Measurements from ENCODE around the gene LSM2. TPM values are rescaled to one million over a fixed set of nuclear protein-coding genes. Genes with fewer than 3 reads are reported as not detected.

LSM2 gene
- total RNA-seq, 2 donors from 2014 or later = 21.0 to 22.4 TPM

DNA sequence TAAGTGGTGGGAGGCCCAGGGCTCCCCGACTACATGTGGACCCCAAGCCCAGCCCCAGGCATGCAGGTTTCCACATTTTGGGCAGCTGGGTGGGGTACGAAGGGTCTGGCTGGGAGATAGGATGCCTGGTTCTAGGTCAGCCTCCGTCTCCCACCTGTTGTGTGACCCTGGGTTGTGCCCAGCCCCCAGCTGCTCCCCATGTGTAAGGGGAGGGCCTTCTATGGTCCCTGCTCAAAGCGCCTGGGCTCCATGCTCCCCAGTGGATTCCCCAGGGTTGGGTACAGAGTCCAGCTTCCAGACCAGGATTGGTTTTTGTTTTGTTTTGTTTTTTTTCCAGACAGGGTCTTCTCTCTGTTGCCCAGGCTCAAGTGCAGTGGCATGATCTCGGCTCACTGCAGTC, 28.6 kb downstream of the LSM2 start:
- 88 to 90% methylated on average over 4 to 5 of the region's 5 CpGs for WGBS, 2 donors
- peaks cover 4 to 33% of the 10 kb centered on the region in 2 donors for H3K36me3 ChIP-seq (replicated peaks in 1 of 2; ENCODE audit: insufficient read depth in 1 of 2, low read depth in 2 of 2)

DNA sequence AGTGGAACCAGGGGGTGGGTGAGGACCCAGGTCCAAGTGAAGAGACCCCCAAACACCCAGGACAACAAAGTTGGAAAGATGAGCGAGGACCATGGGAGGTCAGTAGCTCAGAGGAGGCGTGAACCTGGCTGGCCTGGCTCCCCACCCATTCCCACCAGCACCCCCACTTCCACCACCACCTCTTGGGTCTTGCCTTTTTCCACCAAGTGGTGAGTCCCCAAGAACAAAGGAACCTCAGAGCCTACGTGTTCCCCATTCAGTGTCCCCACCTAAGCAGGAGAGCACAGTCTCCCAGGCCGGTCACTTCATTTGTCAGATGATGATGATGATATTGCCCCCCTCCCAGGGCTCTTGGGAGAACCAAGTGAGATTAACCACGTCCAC, 29.1 kb downstream of the LSM2 start:
- peaks cover 4 to 30% of the 10 kb centered on the region in 2 donors for H3K36me3 ChIP-seq (replicated peaks in 1 of 2; ENCODE audit: insufficient read depth in 1 of 2, low read depth in 2 of 2)
- no peaks in the 10 kb centered on the region for H3K9me3 ChIP-seq
- no peak for ATAC-seq
- no peaks in the 10 kb centered on the region for H3K27me3 ChIP-seq
- no peak for DNase-seq
- peak overlapping the region; percentile 58 to 83 (median 76) for H3K27ac ChIP-seq
- TF ChIP-seq POLR2A (IDR thresholded peaks at IDR 0.05) = no peak
- TF ChIP-seq, protein P1, sequence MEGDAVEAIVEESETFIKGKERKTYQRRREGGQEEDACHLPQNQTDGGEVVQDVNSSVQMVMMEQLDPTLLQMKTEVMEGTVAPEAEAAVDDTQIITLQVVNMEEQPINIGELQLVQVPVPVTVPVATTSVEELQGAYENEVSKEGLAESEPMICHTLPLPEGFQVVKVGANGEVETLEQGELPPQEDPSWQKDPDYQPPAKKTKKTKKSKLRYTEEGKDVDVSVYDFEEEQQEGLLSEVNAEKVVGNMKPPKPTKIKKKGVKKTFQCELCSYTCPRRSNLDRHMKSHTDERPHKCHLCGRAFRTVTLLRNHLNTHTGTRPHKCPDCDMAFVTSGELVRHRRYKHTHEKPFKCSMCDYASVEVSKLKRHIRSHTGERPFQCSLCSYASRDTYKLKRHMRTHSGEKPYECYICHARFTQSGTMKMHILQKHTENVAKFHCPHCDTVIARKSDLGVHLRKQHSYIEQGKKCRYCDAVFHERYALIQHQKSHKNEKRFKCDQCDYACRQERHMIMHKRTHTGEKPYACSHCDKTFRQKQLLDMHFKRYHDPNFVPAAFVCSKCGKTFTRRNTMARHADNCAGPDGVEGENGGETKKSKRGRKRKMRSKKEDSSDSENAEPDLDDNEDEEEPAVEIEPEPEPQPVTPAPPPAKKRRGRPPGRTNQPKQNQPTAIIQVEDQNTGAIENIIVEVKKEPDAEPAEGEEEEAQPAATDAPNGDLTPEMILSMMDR (IDR thresholded peaks at IDR 0.05) = no peak
- 87 to 92% methylated on average over 5 of the region's 5 CpGs for WGBS, 2 donors
- peaks cover 23% of the 10 kb centered on the region for H3K4me1 ChIP-seq
- intact Hi-C loops (cut with DNase I) = no loop called here
- H3K4me3 ChIP-seq = no peak overlapping the region

More for the DNA sequence above, 28.6 kb downstream of the LSM2 start:
- H3K27me3 ChIP-seq = no peaks in the 10 kb centered on the region
- TF ChIP-seq, protein P1 (IDR thresholded peaks at IDR 0.05) = no peak
- no peak for TF ChIP-seq POLR2A (IDR thresholded peaks at IDR 0.05)
- no peak for DNase-seq
- intact Hi-C loops (cut with DNase I) = no loop called here
- no peak overlapping the region for H3K4me3 ChIP-seq
- no peak for ATAC-seq
- peaks cover 23% of the 10 kb centered on the region for H3K4me1 ChIP-seq
- no peaks in the 10 kb centered on the region for H3K9me3 ChIP-seq
- H3K27ac ChIP-seq = peak overlapping the region in 3 of 4 donors; percentile 58 to 83 (median 74)

DNA sequence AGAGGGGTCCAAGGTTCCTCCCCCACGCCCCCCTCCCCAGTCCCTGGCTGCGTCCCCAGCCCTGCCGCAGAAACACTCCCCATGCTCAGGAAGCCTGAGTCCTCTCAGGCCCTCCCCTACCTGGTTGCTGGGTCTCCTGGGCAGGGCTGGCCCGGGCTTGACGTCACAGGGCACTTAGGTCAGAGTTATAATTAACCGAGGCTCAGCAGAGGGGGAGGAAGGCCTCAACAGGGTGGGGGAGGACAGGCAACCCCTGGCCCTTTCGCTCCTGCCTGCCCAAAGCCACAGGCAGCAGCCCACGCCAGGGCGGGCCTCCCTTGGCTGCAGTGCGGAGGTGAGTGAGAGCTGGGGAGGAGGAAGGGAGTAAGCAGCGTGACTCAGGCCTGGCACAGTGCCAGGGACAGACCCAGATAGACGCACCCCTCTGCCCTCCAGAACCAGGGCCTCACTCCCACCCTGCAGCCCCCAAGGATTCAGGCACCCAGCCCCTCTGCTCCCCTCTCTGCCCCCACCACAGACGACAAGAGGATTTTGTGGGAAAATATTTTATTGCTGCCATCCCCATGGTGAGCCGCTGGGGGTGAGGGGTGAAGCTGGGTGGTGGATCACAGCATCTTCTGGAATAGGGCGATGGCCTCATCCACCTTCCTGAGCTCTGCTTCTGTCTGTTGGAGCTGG, 29.6 kb downstream of the LSM2 start, which contains the start of gene VWA7:
TSS of gene VWA7 (minus strand) at position 340 of the 678 bp plus-strand sequence. CDS start 549 bp downstream, outside the sequence.
- peak; percentile 35 to 62 (median 56) for TF ChIP-seq POLR2A (IDR thresholded peaks at IDR 0.05)
- TF ChIP-seq, protein P1 (IDR thresholded peaks at IDR 0.05) = peak in 1 of 7 experiments; percentile 6

DNA sequence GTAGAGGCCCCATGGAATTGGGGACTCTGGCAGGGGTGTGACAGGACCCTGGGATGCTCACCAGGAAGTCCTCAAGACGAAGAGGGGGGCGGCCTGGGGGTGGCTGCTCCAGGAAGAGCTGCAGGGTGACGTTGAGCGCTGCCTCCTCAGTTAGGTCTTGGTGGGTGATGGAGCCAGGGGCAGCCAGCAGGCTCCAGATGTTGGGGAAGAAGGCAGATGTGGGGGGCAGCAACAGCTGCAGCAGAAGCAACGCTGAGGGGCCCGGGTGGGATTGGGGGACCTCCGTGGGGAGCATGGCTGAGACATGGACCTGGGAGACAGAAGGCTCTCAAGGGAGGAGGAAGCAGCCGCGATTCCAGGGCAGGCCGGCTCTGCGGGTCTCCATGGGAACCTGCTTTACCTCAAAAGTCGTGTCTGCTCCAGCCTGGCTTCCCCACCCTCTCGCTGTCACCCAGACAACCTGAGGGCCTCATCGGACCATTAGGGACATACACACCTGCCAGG, 30.2 kb downstream of the LSM2 start:
- H3K4me3 ChIP-seq = no peak overlapping the region
- H3K4me1 ChIP-seq = peaks cover 23% of the 10 kb centered on the region
- TF ChIP-seq, protein P1 (IDR thresholded peaks at IDR 0.05) = no peak
- no peak for TF ChIP-seq POLR2A (IDR thresholded peaks at IDR 0.05)
- DNase-seq (no peak), ATAC-seq (peak; percentile 30)
- WGBS, 2 donors = 23 to 70% methylated on average over 6 to 14 of the region's 14 CpGs
- H3K9me3 ChIP-seq = no peaks in the 10 kb centered on the region
- H3K27ac ChIP-seq = peak overlapping the region; percentile 58 to 83 (median 76)
- peaks cover 4 to 21% of the 10 kb centered on the region in 2 donors for H3K36me3 ChIP-seq (replicated peaks in 1 of 2; ENCODE audit: insufficient read depth in 1 of 2, low read depth in 2 of 2)
- intact Hi-C loops (cut with DNase I) = no loop called here
- H3K27me3 ChIP-seq = no peaks in the 10 kb centered on the region

More for the DNA sequence above, 29.6 kb downstream of the LSM2 start, which contains the start of gene VWA7:
- Histone ChIP-seq H3K27me3 (no peaks in the 10 kb centered on the region), H3K9me3 (no peaks in the 10 kb centered on the region), H3K36me3 (replicated peaks in 1 of 2; ENCODE audit: insufficient read depth in 1 of 2, low read depth in 2 of 2) (peaks cover 4 to 25% of the 10 kb centered on the region in 2 donors), H3K4me3 (no peak within 1 kb of the TSS), H3K27ac (peak within 1 kb of the TSS; percentile 58 to 83 (median 76)), H3K4me1 (peaks cover 23% of the 10 kb centered on the region)
- ATAC-seq (peak; percentile 83), DNase-seq (peak; percentile 75 to 89 (median 82))
- intact Hi-C loops (cut with DNase I) = no loop called here
- 11 to 53% methylated on average over 3 to 14 of the region's 15 CpGs for WGBS, 2 donors
